NCI-H2227 treated with DMSO at 0.1 percent for 48 hours (cell line): ENCODE data around the gene ITGB3.
"Not testable (repeated sequence)": the region's sequence is repeated elsewhere in the genome, so short reads cannot be mapped to it uniquely, and the experiment has no call there.

Experiments
- DNase-seq: peaks from one replicate; lab custom pipeline; 2025; lab: John Stamatoyannopoulos, UW

The ITGB3 gene

DNA sequence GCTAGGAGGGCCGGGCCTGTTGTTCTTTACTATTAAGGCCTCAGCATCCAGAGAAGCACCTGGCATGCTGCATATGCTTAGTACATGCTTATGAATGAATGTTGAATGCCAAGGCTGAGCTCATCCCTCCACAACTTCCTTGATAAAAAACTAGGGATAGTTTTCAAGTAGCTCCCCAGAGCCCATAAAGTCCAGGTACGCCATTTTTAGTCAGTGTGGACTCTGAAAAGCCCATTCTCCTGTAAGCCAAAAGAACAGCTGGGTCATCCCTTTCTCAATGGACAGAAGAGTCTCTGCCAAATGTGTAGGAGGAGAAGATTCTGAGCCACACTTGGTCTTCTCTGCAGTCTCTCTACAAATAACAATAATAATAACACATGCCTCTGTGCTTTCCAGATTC is 8.9 kb upstream of the ITGB3 start:
- DNase-seq = no peak

DNA sequence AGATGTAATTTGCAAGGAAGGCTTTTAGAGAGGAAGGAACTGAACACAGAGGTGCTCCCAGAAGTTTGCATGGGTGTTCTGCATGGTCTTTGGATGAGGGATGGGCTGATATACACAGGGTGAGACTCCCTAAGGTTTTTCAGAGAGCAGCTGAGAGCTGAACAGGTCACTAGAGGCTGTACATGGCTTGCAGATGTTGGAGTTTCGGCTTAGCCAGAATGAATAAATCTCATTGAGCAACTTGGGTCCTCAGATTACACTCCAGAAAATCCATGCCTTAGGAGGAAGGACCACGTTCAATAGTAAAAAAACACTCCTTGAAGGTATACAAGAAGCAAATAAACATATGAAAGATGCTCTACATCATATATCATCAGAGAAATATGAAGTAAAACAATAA is 7.5 kb upstream of the ITGB3 start:
- no peak for DNase-seq

GRCh38 chr17:47250855-47251254 is 2.8 kb upstream of the ITGB3 start:
- no peak for DNase-seq

GRCh38 chr17:47251421-47251940 is 2.1 kb upstream of the ITGB3 start:
- no peak for DNase-seq

DNA sequence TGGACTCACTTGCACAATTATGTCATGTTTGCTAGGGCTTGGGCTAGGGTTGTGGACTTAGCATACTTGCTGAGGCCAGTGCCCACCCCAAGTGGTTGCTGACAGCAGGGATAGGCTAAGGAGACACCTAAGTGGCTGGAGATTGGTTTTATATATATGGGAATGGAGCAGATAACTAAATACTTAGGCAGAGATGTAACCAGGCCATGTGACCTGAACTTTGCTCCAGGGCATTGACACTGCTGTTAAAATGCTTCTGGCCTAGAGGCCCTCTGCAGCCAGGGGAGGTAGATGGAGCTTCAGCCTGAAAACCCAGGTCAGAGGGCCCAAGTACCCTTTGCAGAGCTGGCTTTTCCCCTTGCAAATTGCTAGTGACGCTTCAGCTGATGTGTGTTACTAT is 1.4 kb upstream of the ITGB3 start:
- no peak for DNase-seq

GRCh38 chr17:47252766-47253512 is 688 bp upstream of the ITGB3 start:
- DNase-seq = no peak

DNA sequence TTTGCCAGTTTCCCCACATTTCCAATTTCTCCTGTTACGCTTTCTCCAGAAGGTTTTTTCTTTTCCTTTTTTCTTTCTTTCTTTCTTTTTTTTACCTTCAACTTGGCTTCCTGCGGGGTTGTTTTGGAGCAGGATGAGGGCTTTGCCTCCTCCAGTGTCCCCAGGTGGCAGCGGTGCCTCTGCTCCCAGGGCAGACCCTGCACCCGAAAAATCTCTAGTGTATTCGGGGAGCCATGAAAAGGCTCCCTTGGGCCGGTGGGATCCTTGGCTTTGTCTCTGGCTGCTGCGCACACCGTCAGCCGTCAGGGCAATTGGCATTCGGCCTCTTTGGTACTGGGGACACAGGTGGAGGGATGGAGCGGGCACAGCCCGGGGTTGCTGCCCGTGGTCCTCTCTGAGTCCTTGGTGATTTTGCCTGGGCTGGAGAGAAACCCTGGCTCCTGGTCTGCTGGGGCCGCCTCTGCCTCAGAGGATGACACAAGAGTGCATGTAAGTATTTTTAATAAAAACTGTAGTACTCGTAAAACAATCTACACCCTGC is 846 bp downstream of the ITGB3 start:
- no peak for DNase-seq

GRCh38 chr17:47257651-47258339 is 4.2 kb downstream of the ITGB3 start:
- no peak for DNase-seq

DNA sequence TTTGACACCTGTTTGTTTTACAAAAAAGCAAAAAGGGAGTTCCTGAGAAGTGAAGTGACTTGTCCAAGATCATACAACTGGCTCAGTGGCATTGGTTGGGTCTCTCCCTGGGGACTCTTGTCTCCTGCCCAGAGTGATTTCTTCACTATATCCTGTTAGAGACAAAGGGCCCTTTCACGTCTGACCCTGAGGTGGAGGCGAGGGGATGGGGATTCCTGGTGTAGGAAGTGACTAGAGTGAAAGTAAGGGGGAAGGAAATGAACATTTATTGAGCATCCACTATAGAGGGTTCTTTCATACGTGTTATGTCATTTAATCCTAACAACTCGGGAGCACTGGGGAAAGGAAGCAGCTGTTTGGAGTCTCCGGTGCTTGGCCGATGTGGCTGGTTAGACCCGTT is 9.0 kb downstream of the ITGB3 start:
- DNase-seq = no peak

GRCh38 chr17:47264166-47264565 is 10.5 kb downstream of the ITGB3 start:
- no peak for DNase-seq

DNA sequence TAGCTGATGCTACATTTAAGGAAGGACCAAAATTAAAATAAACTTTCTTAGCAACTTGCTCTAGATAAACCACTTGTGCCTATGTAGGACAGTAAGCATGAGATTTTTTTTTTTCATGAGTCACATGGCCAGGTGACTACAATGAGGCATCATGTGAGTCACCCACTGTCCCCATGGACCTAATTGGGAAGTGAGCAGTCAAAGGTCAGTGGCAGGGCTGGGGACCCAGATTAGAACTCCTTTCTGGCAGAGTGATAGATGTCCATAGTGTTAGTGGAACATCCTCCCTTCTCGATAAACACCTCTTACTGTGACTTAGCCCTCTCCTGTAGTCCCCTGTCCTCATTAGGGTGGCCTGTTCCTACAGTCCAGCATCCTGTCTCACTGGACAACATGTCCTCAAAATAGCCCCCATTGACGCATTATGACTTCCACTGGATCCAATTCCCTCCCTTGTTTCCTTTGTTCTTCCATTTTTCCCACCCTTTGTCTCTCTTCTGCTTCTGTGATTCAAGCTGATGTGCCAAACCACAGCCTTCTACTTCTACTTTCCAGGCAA is 12.4 kb downstream of the ITGB3 start:
- no peak for DNase-seq

GRCh38 chr17:47266782-47267181 is 13.2 kb downstream of the ITGB3 start:
- no peak for DNase-seq

DNA sequence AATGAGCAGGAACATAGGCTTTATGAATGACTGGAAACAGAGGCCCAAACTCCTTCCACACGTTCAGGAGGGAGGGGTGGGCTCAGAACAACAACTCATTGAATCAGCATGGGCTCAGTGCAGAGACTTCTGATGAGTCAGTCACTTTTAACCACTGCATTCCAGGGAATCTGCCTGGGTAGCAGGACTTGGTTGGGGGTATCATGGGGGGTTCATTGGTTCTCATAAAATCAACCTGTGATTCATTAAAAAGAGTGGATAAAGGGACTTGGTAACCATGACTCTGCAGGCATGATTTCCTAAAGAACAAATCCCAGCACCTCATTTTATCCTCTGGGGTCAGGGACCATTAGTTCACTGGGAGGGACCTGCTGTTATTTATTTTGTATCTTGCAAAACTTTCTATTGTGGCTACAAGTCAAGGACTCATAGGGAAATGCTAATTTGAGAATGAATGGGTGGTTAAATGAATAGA is 13.8 kb downstream of the ITGB3 start:
- DNase-seq = no peak

DNA sequence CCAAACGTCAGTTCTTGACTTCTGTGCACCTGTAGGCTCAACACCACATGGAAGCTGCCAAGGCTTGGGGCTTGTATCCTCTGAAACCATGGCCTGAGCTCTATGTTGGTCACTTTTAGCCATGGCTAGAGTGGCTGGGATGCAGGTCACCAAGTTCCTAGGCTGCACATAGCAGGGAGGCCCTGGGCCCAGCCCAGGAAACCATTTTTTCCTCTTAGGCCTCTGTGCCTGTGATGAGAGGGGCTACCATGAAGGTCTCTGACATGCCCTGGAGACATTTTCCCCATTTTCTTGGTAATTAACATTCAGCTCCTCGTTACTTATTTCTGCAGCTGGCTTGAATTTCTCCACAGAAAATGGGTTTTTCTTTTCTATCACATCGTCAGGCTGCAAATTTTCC is 15.3 kb downstream of the ITGB3 start:
- not testable (repeated sequence) for DNase-seq

GRCh38 chr17:47269561-47270280 is 16.1 kb downstream of the ITGB3 start:
- not testable (repeated sequence) for DNase-seq

- DNase-seq = no peak
Measured at GRCh38 chr17:47270946-47271705, 17.5 kb downstream of the ITGB3 start.

DNA sequence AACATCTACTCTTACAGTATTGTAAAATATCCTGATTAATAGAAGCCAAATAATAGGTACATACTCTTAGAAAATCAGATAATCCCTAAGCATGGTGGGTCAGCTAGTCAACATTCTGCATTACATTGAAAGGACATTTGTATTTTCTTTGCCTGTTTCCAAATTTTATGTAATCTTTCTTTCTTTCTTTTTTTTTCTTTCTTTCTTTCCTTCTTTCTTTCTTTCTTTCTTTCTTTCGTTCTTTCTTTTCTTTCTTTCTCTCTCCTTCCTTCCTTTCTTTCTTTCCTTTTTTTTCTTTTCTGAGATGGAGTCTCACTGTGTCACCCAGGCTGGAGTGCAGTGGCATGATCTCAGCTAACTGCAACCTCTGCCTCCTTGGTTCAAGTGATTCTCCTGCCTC is 18.9 kb downstream of the ITGB3 start:
- DNase-seq = no peak

GRCh38 chr17:47273245-47273644 is 19.6 kb downstream of the ITGB3 start:
- no peak for DNase-seq

DNA sequence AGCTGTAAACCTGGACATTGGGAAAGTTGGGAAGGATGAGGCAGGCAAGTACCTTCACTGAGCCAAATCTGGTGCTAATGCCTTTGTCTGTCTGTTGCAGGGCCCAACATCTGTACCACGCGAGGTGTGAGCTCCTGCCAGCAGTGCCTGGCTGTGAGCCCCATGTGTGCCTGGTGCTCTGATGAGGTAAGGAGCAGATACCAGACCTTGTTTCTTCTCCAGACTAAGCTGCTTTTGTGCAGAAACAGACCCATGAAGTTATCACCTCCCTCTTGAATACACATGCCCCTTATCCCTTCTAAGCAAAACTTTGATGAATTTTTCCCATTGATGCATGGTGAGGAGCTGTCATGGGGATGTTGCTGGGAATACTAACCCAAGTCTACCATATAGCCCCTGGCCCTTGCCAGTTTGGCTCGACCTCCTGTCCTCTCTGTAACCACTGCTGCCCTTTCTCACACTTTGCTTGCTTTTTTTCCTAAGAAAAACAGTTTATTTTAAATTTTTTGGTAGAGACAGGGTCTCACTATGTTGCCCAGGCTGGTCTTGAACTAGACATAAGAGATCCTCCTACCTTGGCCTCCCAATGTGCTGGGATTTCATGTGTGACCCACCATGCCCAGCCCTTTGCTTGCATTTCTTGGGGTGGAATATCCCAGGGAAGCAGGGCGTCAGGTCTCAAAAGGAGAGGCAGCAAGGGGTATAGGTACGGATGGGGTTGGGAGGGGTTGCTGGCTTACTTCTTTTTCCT is 20.9 kb downstream of the ITGB3 start:
- DNase-seq = no peak

- DNase-seq = peak; percentile 35
Measured at GRCh38 chr17:47275245-47275984, 21.8 kb downstream of the ITGB3 start.
